ENCODE data around the gene TSHZ2.

TSHZ2 gene

DNA sequence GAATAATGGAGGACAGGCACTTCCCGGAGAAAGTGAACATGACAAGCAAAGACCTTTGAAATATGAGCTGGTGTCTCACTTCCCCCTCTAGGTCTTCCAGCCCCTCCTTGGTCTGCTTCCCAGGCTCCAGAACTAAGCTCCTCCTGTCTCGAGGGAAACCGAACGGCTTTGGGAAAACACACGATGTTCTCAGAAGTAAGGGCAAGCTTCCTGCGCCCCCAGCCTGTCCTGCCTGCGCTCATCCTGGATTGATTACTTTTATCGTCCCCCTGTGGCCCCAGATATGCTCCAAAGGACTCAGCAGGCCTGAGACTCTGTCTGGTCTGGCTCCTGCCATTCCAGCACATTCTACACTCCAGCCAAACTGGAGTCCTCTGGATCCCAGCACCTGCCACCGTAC is 538.1 kb downstream of the TSHZ2 start:
- no peak for TF ChIP-seq NFIC (IDR thresholded peaks at IDR 0.05)
- TF ChIP-seq CEBPB (IDR thresholded peaks at IDR 0.05) = no peak
- no peak for TF ChIP-seq FOXM1 (IDR thresholded peaks at IDR 0.05; ENCODE audit: borderline replicate concordance, low read depth)
- no peak for TF ChIP-seq EGR1 (IDR thresholded peaks at IDR 0.05)
- TF ChIP-seq, protein P1, sequence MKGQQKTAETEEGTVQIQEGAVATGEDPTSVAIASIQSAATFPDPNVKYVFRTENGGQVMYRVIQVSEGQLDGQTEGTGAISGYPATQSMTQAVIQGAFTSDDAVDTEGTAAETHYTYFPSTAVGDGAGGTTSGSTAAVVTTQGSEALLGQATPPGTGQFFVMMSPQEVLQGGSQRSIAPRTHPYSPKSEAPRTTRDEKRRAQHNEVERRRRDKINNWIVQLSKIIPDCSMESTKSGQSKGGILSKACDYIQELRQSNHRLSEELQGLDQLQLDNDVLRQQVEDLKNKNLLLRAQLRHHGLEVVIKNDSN (IDR thresholded peaks at IDR 0.05) = no peak

- TF ChIP-seq, protein P1 (IDR thresholded peaks at IDR 0.05) = 0 out of 2 replicates have a peak, but pooled peaks have one; percentile 13
- no peak for TF ChIP-seq TEAD4 (IDR thresholded peaks at IDR 0.05)
These were observed 538.5 kb downstream of the TSHZ2 start for GRCh38 chr20:53510704-53511103.

DNA sequence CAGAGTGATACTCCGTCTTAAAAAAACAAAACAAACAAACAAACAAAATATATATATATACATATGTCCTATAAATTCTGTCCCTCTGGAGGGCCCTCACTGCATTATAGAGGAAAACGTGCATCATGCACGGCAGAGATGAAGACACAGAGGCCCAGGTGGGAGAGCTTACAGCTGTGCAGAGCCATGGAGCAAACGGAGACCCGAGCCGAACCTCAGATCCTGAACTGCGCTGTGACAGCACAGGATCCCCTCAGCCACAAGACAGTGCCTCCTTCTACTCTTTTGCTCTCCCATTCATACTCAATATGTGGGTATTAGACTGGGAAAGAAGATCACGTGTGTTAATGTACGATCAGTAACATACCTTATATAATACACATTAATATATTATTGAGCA is 539.9 kb downstream of the TSHZ2 start:
- TF ChIP-seq RAD21 (IDR thresholded peaks at IDR 0.05; ENCODE audit: low read depth) = no peak

GRCh38 chr20:53513168-53513488 is 541.0 kb downstream of the TSHZ2 start:
- TF ChIP-seq CREB1 (IDR thresholded peaks at IDR 0.05; ENCODE audit: low read depth) = no peak
- no peak for TF ChIP-seq TEAD4 (IDR thresholded peaks at IDR 0.05)
- no peak for TF ChIP-seq RAD21 (IDR thresholded peaks at IDR 0.05; ENCODE audit: low read depth)
- no peak for TF ChIP-seq EGR1 (IDR thresholded peaks at IDR 0.05)
- no peak for TF ChIP-seq FOXM1 (IDR thresholded peaks at IDR 0.05; ENCODE audit: borderline replicate concordance, low read depth)
- TF ChIP-seq NFIC (IDR thresholded peaks at IDR 0.05) = no peak
- TF ChIP-seq CEBPB (IDR thresholded peaks at IDR 0.05) = no peak
- TF ChIP-seq TAF1 (IDR thresholded peaks at IDR 0.05; ENCODE audit: low read depth) = no peak
- TF ChIP-seq EP300 (IDR thresholded peaks at IDR 0.05; ENCODE audit: borderline replicate concordance) = no peak

- TF ChIP-seq TAF1 (IDR thresholded peaks at IDR 0.05; ENCODE audit: low read depth) (no peak), EGR1 (IDR thresholded peaks at IDR 0.05) (no peak)
These were observed 541.5 kb downstream of the TSHZ2 start for GRCh38 chr20:53513489-53514298.

GRCh38 chr20:53515749-53516148 is 543.6 kb downstream of the TSHZ2 start:
- TF ChIP-seq CEBPB (IDR thresholded peaks at IDR 0.05) (no peak), CREB1 (IDR thresholded peaks at IDR 0.05; ENCODE audit: low read depth) (no peak), REST (IDR thresholded peaks at IDR 0.05; ENCODE audit: low read depth) (no peak), NFIC (IDR thresholded peaks at IDR 0.05) (no peak), YY1 (IDR thresholded peaks at IDR 0.05; ENCODE audit: low read depth) (no peak)
- TF ChIP-seq, protein P1 (IDR thresholded peaks at IDR 0.05) = no peak

GRCh38 chr20:53517146-53517545 is 545.0 kb downstream of the TSHZ2 start:
- TF ChIP-seq EGR1 (IDR thresholded peaks at IDR 0.05) = no peak
- TF ChIP-seq, protein P1 (IDR thresholded peaks at IDR 0.05) = peak; percentile 87

- TF ChIP-seq MAX (IDR thresholded peaks at IDR 0.05) = 0 out of 2 replicates have a peak, but pooled peaks have one; percentile 27
These were observed 549.3 kb downstream of the TSHZ2 start for GRCh38 chr20:53521421-53521820.

DNA sequence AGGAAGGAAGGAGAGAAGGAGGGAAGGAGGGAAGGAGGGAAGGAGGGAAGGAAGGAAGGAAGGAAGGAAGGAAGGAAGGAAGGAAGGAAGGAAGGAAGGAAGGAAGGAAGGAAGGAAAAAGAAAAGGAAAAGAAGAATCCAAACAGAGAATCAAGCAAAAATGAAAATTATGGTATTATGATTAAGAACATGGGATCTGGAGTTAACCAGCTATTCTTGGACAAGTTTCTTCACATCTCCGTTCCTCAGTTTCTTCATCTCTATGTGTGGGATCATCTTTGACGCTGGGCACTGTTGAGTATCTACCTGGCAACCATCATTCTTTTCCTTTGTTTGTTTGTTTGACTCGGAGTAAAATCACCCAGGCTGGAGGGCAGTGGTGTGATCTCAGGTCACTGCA is 549.9 kb downstream of the TSHZ2 start:
- TF ChIP-seq CEBPB (IDR thresholded peaks at IDR 0.05) (no peak), FOXM1 (IDR thresholded peaks at IDR 0.05; ENCODE audit: borderline replicate concordance, low read depth) (no peak), TCF12 (IDR thresholded peaks at IDR 0.05; ENCODE audit: low read depth) (no peak), CREB1 (IDR thresholded peaks at IDR 0.05; ENCODE audit: low read depth) (no peak), EP300 (IDR thresholded peaks at IDR 0.05; ENCODE audit: borderline replicate concordance) (no peak), EGR1 (IDR thresholded peaks at IDR 0.05) (no peak), MAX (IDR thresholded peaks at IDR 0.05) (no peak), TAF1 (IDR thresholded peaks at IDR 0.05; ENCODE audit: low read depth) (no peak), REST (IDR thresholded peaks at IDR 0.05; ENCODE audit: low read depth) (no peak), RAD21 (IDR thresholded peaks at IDR 0.05; ENCODE audit: low read depth) (no peak), YY1 (IDR thresholded peaks at IDR 0.05; ENCODE audit: low read depth) (no peak), ZBTB7A (IDR thresholded peaks at IDR 0.05; ENCODE audit: low read depth) (no peak), NFIC (IDR thresholded peaks at IDR 0.05) (no peak), TEAD4 (IDR thresholded peaks at IDR 0.05) (no peak)
- TF ChIP-seq, protein P1 (IDR thresholded peaks at IDR 0.05) = no peak

All from Ishikawa (cell line).